Mucosa of descending colon (tissue), 3 donors: ENCODE measurements around the gene CDK17. TPM values are rescaled to one million over a fixed set of nuclear protein-coding genes. Genes with fewer than 3 reads are reported as not detected.
"Not testable (repeated sequence)": the region's sequence is repeated elsewhere in the genome, so short reads cannot be mapped to it uniquely, and the experiment has no call there.

Experiments used
- ATAC-seq: fragments of 200-7000 bp; cut with Tn5 transposase; one replicate; pipeline ENCODE4 v1.9.1; 2020; ENCODE audit warnings: mild to moderate bottlenecking, moderate library complexity
- DNase-seq, 3 donors: peaks; one replicate each; pipeline ENCODE4 v3.0.0-alpha.2; 2020
- H3K36me3 ChIP-seq: fragments of 200-600 bp; one replicate; pipeline ENCODE4 v1.8.0; 2021; ENCODE audit warnings: low read depth, mild to moderate bottlenecking
- H3K4me1 ChIP-seq: fragments of 200-600 bp; one replicate; pipeline ENCODE4 v1.8.0; 2021; ENCODE audit warnings: low read depth, mild to moderate bottlenecking
- H3K4me3 ChIP-seq: fragments of 200-600 bp; one replicate; pipeline ENCODE4 v1.8.0; 2021; ENCODE audit warnings: mild to moderate bottlenecking
- H3K9me3 ChIP-seq: fragments of 200-600 bp; one replicate; pipeline ENCODE4 v1.8.0; 2021; ENCODE audit warnings: mild to moderate bottlenecking
- CTCF ChIP-seq: fragments of 200-600 bp; IDR thresholded peaks from one replicate; pipeline ENCODE4 v1.8.0; 2022; ENCODE audit warnings: antibody characterized with exemption, mild to moderate bottlenecking
- intact Hi-C, 2 donors: fragments of 100-400 bp; cut with DNase I in 1 of 2; cut with micrococcal nuclease in 1 of 2; formaldehyde crosslinking; loops; one replicate each; pipeline versions ENCODE4 v1.11.0 to v1.11.1; 2022; cut with DNase I, micrococcal nuclease
- total RNA-seq, 3 donors: library from RNA; stranded (reverse); fragmentation: NEBNext Ultra II Directional in 2 of 3; extraction: Animal tissue kit (Norgen Biotek cat#: 25700) in 2 of 3; gene quantifications; one replicate each; pipeline versions ENCODE4 v1.2.1 to v1.2.4, GENCODE V29; 2021 to 2023
- donor health status: DM: no; HTN: no; CAD: no; lungs with moderate emphysema.
- donor health status: DM: no; HTN: no; CAD: no.
- donor health status: DM: no; HTN: yes; CAD: no.

CDK17 gene
- total RNA-seq, 3 donors from 2014 or later: 19.5 to 43.5 (median 24.0) TPM

GRCh38 chr12:96395236-96395635 lies 5.0 kb downstream of the CDK17 start:
- ATAC-seq (no peak), DNase-seq (no peak)
- Histone ChIP-seq H3K4me1 (peaks cover 16% of the 10 kb centered on the region), H3K9me3 (no peaks in the 10 kb centered on the region), H3K4me3 (no peak overlapping the region), H3K36me3 (no peaks in the 10 kb centered on the region)
- intact Hi-C loops: no loop called here
- no peak for TF ChIP-seq CTCF

- not testable (repeated sequence) for H3K36me3 ChIP-seq, H3K4me3 ChIP-seq, H3K9me3 ChIP-seq, DNase-seq, ATAC-seq
- H3K4me1 ChIP-seq: peaks cover 10% of the 10 kb centered on the region
- intact Hi-C loops: loop anchor here in 1 of 2 donors (5.0 kb wide), 1 partner anchor 81 kb away; no protein-coding TSS in a partner anchor
Observed at GRCh38 chr12:96393229-96393628, 7.0 kb downstream of the CDK17 start.

- no peaks in the 10 kb centered on the region for H3K9me3 ChIP-seq
- ATAC-seq (no peak), DNase-seq (no peak)
- no peak overlapping the region for H3K4me3 ChIP-seq
- no peaks in the 10 kb centered on the region for H3K36me3 ChIP-seq
- intact Hi-C loops: loop anchor here in 1 of 2 donors (5.0 kb wide), 1 partner anchor 80 kb away; no protein-coding TSS in a partner anchor
- no peak for TF ChIP-seq CTCF
- peaks cover 8% of the 10 kb centered on the region for H3K4me1 ChIP-seq
Observed at GRCh38 chr12:96392397-96392796, 7.8 kb downstream of the CDK17 start.

- ATAC-seq: no peak
- intact Hi-C loops: no loop called here
Observed at GRCh38 chr12:96387981-96388380, 12.3 kb downstream of the CDK17 start.

GRCh38 chr12:96386794-96387193 lies 13.4 kb downstream of the CDK17 start:
- H3K4me1 ChIP-seq: peaks cover 5% of the 10 kb centered on the region

More at GRCh38 chr12:96387981-96388380, 12.3 kb downstream of the CDK17 start:
- H3K36me3 ChIP-seq: no peaks in the 10 kb centered on the region
- no peak overlapping the region for H3K4me3 ChIP-seq
- DNase-seq: no peak
- no peaks in the 10 kb centered on the region for H3K4me1 ChIP-seq
- TF ChIP-seq CTCF: no peak
- H3K9me3 ChIP-seq: no peaks in the 10 kb centered on the region

GRCh38 chr12:96383991-96384390 lies 16.2 kb downstream of the CDK17 start:
- intact Hi-C loops: no loop called here
- DNase-seq (no peak), ATAC-seq (no peak)
- H3K4me1 ChIP-seq: peaks cover 5% of the 10 kb centered on the region
- TF ChIP-seq CTCF: no peak
- no peak overlapping the region for H3K4me3 ChIP-seq
- H3K9me3 ChIP-seq: no peaks in the 10 kb centered on the region
- H3K36me3 ChIP-seq: no peaks in the 10 kb centered on the region

More at GRCh38 chr12:96386794-96387193, 13.4 kb downstream of the CDK17 start:
- ATAC-seq (no peak), DNase-seq (no peak)
- H3K4me3 ChIP-seq: no peak overlapping the region
- no peaks in the 10 kb centered on the region for H3K36me3 ChIP-seq
- no peak for TF ChIP-seq CTCF
- no peaks in the 10 kb centered on the region for H3K9me3 ChIP-seq
- intact Hi-C loops: no loop called here
